DOHH2 (cell line): ENCODE results near the gene XCL1.
"Not testable (repeated sequence)": the region's sequence is repeated elsewhere in the genome, so short reads cannot be mapped to it uniquely, and the experiment has no call there.

Source experiments
- H3F3A ChIP-seq: fragments of 200-600 bp; sonication (generic), shearing (Covaris generic); 2 replicates; pipeline ENCODE4 v1.6.0; 2016; ENCODE audit warnings: antibody characterized with exemption, mild to moderate bottlenecking; ENCODE audit not compliant: control insufficient read depth, insufficient read depth
- H3K27ac ChIP-seq: fragments of 200-600 bp; sonication (generic); 2 replicates; pipeline ENCODE4 v1.5.1; 2014; ENCODE audit warnings: low read depth, mild to moderate bottlenecking, low read length, moderate library complexity
- H3K27me3 ChIP-seq: fragments of 200-600 bp; sonication (generic); 2 replicates; pipeline ENCODE4 v1.6.1; 2014; ENCODE audit warnings: mild to moderate bottlenecking, low read length, mixed read lengths; ENCODE audit not compliant: control insufficient read depth
- H3K36me3 ChIP-seq: fragments of 200-600 bp; sonication (generic); 2 replicates; pipeline ENCODE4 v1.6.1; 2014; ENCODE audit warnings: mild to moderate bottlenecking, low read length, moderate library complexity, mixed read lengths; ENCODE audit not compliant: control insufficient read depth
- H3K4me1 ChIP-seq: fragments of 200-600 bp; sonication (generic); 2 replicates; pipeline ENCODE4 v1.6.1; 2014; ENCODE audit warnings: mild to moderate bottlenecking, low read length, mixed read lengths; ENCODE audit not compliant: control insufficient read depth
- H3K4me2 ChIP-seq: fragments of 200-600 bp; sonication (generic); 2 replicates; pipeline ENCODE4 v1.6.0; 2014; ENCODE audit warnings: mild to moderate bottlenecking, low read length, moderate library complexity
- H3K4me3 ChIP-seq: fragments of 200-600 bp; sonication (generic); 2 replicates; pipeline ENCODE4 v1.5.1; 2014; ENCODE audit warnings: mild to moderate bottlenecking, low read length, mixed read lengths
- H3K79me2 ChIP-seq: fragments of 200-600 bp; sonication (generic); 2 replicates; pipeline ENCODE4 v1.6.1; 2014; ENCODE audit warnings: mild to moderate bottlenecking, low read length, mixed read lengths; ENCODE audit not compliant: control insufficient read depth
- H3K9me2 ChIP-seq: fragments of 200-600 bp; sonication (generic); replicated peaks from 2 replicates; pipeline ENCODE4 v1.6.1; 2014; ENCODE audit warnings: mild to moderate bottlenecking, low read length, mixed read lengths; ENCODE audit not compliant: control insufficient read depth
- H3K9me3 ChIP-seq: fragments of 200-600 bp; sonication (generic); 2 replicates; pipeline ENCODE4 v1.6.1; 2014; ENCODE audit warnings: antibody characterized with exemption, low read length, mixed read lengths; ENCODE audit not compliant: control insufficient read depth, insufficient read depth
- H4K20me1 ChIP-seq: fragments of 200-600 bp; sonication (generic); 2 replicates; pipeline ENCODE4 v1.6.0; 2014; ENCODE audit warnings: low read depth, mild to moderate bottlenecking, antibody characterized with exemption, low read length, moderate library complexity; ENCODE audit not compliant: control insufficient read depth, insufficient read depth
- EZH2phosphoT487 ChIP-seq: fragments of 200-600 bp; sonication (generic); IDR thresholded peaks from 2 replicates; pipeline ENCODE4 v1.6.1; 2017; ENCODE audit warnings: borderline replicate concordance, mild to moderate bottlenecking, antibody characterized with exemption, low read length, moderate library complexity, mixed read lengths
- TF ChIP-seq, protein P1 (sequence below): fragments of 200-600 bp; sonication (generic); IDR thresholded peaks from one replicate; pipeline ENCODE4 v1.5.1; 2014; ENCODE audit warnings: antibody characterized with exemption, mild to moderate bottlenecking, low read depth, low read length; ENCODE audit not compliant: poor library complexity, severe bottlenecking

Gene XCL1, protein sequence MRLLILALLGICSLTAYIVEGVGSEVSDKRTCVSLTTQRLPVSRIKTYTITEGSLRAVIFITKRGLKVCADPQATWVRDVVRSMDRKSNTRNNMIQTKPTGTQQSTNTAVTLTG

DNA sequence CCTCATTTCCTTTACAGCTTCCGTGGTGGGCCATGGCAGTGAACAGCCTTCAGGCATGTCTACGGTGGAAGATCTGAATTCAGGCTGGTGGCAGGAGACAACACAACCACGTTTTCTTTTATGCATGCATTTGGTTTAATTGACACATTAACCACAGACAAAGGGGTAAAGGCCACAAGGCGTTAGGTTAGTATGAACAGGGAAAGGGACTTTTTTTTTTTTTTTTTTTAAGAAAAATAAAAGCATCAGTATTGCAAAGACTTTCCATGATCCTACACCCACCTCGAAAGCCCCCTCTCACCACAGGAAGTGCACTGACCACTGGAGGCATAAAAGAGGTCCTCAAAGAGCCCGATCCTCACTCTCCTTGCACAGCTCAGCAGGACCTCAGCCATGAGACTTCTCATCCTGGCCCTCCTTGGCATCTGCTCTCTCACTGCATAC lies at the start of gene XCL1:
TSS of gene XCL1 (plus strand) at position 361 of the 444 bp plus-strand sequence. CDS start at position 394, 33 bp downstream.
- not testable (repeated sequence) for H3K27ac ChIP-seq, H3F3A ChIP-seq, H3K9me3 ChIP-seq, H3K36me3 ChIP-seq, H3K4me1 ChIP-seq, H3K27me3 ChIP-seq, H3K9me2 ChIP-seq, H3K79me2 ChIP-seq, H4K20me1 ChIP-seq, H3K4me3 ChIP-seq, H3K4me2 ChIP-seq

- H3K4me3 ChIP-seq, result no peak overlapping the region
- no peaks in the 10 kb centered on the region for H3K4me1 ChIP-seq
- H3K4me2 ChIP-seq, result no peak overlapping the region
- H3K9me3 ChIP-seq, result no peaks in the 10 kb centered on the region
- H3K79me2 ChIP-seq, result no peaks in the 10 kb centered on the region
- TF ChIP-seq, protein P1, sequence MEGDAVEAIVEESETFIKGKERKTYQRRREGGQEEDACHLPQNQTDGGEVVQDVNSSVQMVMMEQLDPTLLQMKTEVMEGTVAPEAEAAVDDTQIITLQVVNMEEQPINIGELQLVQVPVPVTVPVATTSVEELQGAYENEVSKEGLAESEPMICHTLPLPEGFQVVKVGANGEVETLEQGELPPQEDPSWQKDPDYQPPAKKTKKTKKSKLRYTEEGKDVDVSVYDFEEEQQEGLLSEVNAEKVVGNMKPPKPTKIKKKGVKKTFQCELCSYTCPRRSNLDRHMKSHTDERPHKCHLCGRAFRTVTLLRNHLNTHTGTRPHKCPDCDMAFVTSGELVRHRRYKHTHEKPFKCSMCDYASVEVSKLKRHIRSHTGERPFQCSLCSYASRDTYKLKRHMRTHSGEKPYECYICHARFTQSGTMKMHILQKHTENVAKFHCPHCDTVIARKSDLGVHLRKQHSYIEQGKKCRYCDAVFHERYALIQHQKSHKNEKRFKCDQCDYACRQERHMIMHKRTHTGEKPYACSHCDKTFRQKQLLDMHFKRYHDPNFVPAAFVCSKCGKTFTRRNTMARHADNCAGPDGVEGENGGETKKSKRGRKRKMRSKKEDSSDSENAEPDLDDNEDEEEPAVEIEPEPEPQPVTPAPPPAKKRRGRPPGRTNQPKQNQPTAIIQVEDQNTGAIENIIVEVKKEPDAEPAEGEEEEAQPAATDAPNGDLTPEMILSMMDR, result no peak
- no peak for TF ChIP-seq EZH2phosphoT487
- H3K27me3 ChIP-seq, result no peaks in the 10 kb centered on the region
- H3K9me2 ChIP-seq, result no peaks in the 10 kb centered on the region
- no peaks in the 10 kb centered on the region for H3F3A ChIP-seq
- no peaks in the 10 kb centered on the region for H4K20me1 ChIP-seq
- H3K27ac ChIP-seq, result no peak overlapping the region
- no peaks in the 10 kb centered on the region for H3K36me3 ChIP-seq
Observed at GRCh38 chr1:168529518-168529917, 46.9 kb upstream of the XCL1 start.

DNA sequence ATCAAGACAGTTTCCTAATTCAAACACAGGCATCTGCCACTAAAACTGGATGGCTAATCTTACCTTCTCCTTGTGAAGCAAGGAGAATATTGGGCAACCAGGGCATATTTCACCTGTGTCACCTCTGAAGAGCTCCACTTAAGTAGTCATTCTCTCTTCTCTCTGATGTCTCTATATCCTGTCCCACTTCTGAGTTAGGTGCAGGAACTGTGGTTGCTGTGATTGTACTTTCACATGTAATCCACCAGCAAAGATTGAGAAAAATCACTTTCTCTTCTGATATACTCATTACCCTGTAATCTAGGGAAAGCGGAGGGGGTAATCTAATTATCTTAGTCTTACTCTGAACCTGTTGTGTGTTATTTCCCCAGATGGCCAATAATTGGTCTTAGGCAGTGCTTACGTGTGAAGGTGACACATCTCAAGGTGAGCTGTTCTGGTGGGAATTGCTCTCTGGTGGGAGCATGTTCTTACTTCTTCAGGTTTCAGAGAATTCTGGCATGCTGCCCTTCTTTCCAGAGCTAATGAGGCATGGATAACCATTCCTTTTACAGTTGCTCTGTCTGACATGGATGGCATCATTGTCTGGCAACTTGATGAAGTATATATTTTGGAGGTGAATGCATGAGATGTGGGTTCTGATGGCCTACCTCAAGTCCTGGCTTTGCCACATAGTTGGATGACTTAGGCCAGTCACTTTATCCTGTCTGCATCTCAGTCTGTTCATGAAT lies 44.6 kb upstream of the XCL1 start:
- TF ChIP-seq, protein P1, result no peak
- TF ChIP-seq EZH2phosphoT487, result no peak

DNA sequence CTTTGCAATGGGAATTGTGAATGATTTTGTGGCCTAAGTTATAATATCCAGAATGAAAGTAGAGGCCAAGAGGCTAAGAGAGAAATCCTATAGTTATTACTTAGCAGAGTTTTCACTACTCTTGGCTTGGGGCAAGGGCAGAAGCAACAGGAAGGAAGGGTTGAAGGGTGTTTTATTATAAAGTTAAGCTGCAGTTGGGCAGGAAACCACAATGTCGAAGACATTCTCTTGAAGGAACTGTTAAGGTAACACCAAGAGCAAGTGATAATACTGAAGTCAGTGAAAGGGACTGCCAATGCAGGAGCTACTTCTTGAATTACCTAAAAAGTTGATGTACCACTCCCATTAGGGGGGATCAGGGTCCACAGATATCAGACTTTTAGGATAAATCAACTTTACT lies 40.9 kb upstream of the XCL1 start:
- no peak overlapping the region for H3K4me3 ChIP-seq
- no peaks in the 10 kb centered on the region for H3K4me1 ChIP-seq
- no peaks in the 10 kb centered on the region for H3K36me3 ChIP-seq
- H3K27ac ChIP-seq, result no peak overlapping the region
- H4K20me1 ChIP-seq, result no peaks in the 10 kb centered on the region
- H3K9me2 ChIP-seq, result no peaks in the 10 kb centered on the region
- no peaks in the 10 kb centered on the region for H3K79me2 ChIP-seq
- no peak overlapping the region for H3K4me2 ChIP-seq
- no peaks in the 10 kb centered on the region for H3K27me3 ChIP-seq
- no peaks in the 10 kb centered on the region for H3F3A ChIP-seq
- no peaks in the 10 kb centered on the region for H3K9me3 ChIP-seq
- TF ChIP-seq EZH2phosphoT487, result no peak
- TF ChIP-seq, protein P1, result no peak

More for the DNA sequence above, 44.6 kb upstream of the XCL1 start:
- H3K4me2 ChIP-seq, result no peak overlapping the region
- no peaks in the 10 kb centered on the region for H3F3A ChIP-seq
- H3K36me3 ChIP-seq, result no peaks in the 10 kb centered on the region
- no peaks in the 10 kb centered on the region for H3K9me2 ChIP-seq
- H3K27ac ChIP-seq, result no peak overlapping the region
- H3K27me3 ChIP-seq, result no peaks in the 10 kb centered on the region
- no peak overlapping the region for H3K4me3 ChIP-seq
- no peaks in the 10 kb centered on the region for H3K4me1 ChIP-seq
- H4K20me1 ChIP-seq, result no peaks in the 10 kb centered on the region
- no peaks in the 10 kb centered on the region for H3K9me3 ChIP-seq
- H3K79me2 ChIP-seq, result no peaks in the 10 kb centered on the region

DNA sequence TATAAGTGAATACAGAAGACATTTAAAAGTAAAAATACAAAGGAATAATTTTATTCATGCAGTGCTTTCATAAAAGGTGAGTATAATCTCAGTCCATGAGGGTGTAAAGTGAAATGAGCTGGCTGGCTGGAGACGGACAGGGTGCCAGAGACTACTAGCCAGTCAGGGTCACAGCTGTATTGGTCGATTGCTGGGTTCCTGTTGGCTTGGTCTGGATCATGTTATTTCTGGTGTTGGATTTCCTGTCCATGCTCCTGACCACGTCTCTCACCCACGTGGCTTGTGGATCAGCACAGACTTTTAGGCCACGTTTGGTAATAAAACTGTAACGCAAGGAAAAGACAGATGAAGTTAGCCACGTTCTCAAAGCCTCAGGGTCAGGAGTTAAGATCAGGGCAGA lies 35.6 kb upstream of the XCL1 start:
- not testable (repeated sequence) for H3K36me3 ChIP-seq, H3K9me2 ChIP-seq, H3K4me3 ChIP-seq, H3K4me2 ChIP-seq, H3K79me2 ChIP-seq, H3K27ac ChIP-seq, H3K4me1 ChIP-seq, H3K9me3 ChIP-seq, H3F3A ChIP-seq, H3K27me3 ChIP-seq, H4K20me1 ChIP-seq

GRCh38 chr1:168542978-168543377 lies 33.4 kb upstream of the XCL1 start:
- H3K27me3 ChIP-seq, H3K4me1 ChIP-seq, H3F3A ChIP-seq: not testable (repeated sequence)

More at GRCh38 chr1:168542978-168543377, 33.4 kb upstream of the XCL1 start:
- H3K36me3 ChIP-seq, H3K9me2 ChIP-seq, H3K27ac ChIP-seq, H3K79me2 ChIP-seq, H4K20me1 ChIP-seq, H3K9me3 ChIP-seq, H3K4me2 ChIP-seq, H3K4me3 ChIP-seq: not testable (repeated sequence)
